HG02884 (cell line): Measurements from ENCODE around the gene CFAP97D2.
"Not testable (repeated sequence)": the region's sequence is repeated elsewhere in the genome, so short reads cannot be mapped to it uniquely, and the experiment has no call there.

ENCODE experiments used
- ATAC-seq: cut with Tn5 transposase; IDR thresholded peaks from one replicate; pipeline ENCODE4 v1.9.1; 2021; ENCODE audit warnings: mild to moderate bottlenecking, moderate library complexity; ENCODE audit not compliant: unreplicated experiment

CFAP97D2 gene

GRCh38 chr13:114230117-114230516 lies 51.1 kb downstream of the CFAP97D2 start:
- ATAC-seq: no peak

GRCh38 chr13:114230575-114230974 lies 51.5 kb downstream of the CFAP97D2 start:
- no peak for ATAC-seq

- ATAC-seq: no peak
These were observed 52.8 kb downstream of the CFAP97D2 start for GRCh38 chr13:114231886-114232285.

GRCh38 chr13:114234266-114234644 lies 55.2 kb downstream of the CFAP97D2 start:
- no peak for ATAC-seq

- peak; percentile 81 for ATAC-seq
These were observed 55.8 kb downstream of the CFAP97D2 start, which contains the start of gene CDC16 for GRCh38 chr13:114234645-114235421. CDC16 (plus strand) TSS chr13:114234897; CDS start chr13:114235085, 188 bp downstream.

- ATAC-seq: no peak
These were observed 56.6 kb downstream of the CFAP97D2 start for GRCh38 chr13:114235697-114236096.

- ATAC-seq: no peak
These were observed 57.2 kb downstream of the CFAP97D2 start for GRCh38 chr13:114236227-114236626.

- no peak for ATAC-seq
These were observed 58.5 kb downstream of the CFAP97D2 start for GRCh38 chr13:114237415-114238112.

- no peak for ATAC-seq
These were observed 62.9 kb downstream of the CFAP97D2 start for GRCh38 chr13:114241918-114242317.

GRCh38 chr13:114243971-114244370 lies 64.9 kb downstream of the CFAP97D2 start:
- no peak for ATAC-seq

GRCh38 chr13:114244637-114245036 lies 65.6 kb downstream of the CFAP97D2 start:
- ATAC-seq: no peak

- no peak for ATAC-seq
These were observed 69.0 kb downstream of the CFAP97D2 start for GRCh38 chr13:114248011-114248410.

GRCh38 chr13:114249077-114249476 lies 70.0 kb downstream of the CFAP97D2 start:
- no peak for ATAC-seq

- ATAC-seq: not testable (repeated sequence)
These were observed 72.8 kb downstream of the CFAP97D2 start for GRCh38 chr13:114251639-114252440.

- ATAC-seq: no peak
These were observed 77.5 kb downstream of the CFAP97D2 start for GRCh38 chr13:114256547-114256946.

GRCh38 chr13:114257014-114257413 lies 78.0 kb downstream of the CFAP97D2 start:
- ATAC-seq: no peak

GRCh38 chr13:114258589-114258988 lies 79.5 kb downstream of the CFAP97D2 start:
- ATAC-seq: no peak

GRCh38 chr13:114259374-114259773 lies 80.3 kb downstream of the CFAP97D2 start:
- no peak for ATAC-seq

GRCh38 chr13:114259974-114260373 lies 80.9 kb downstream of the CFAP97D2 start:
- peak; percentile 59 for ATAC-seq

GRCh38 chr13:114260814-114261213 lies 81.8 kb downstream of the CFAP97D2 start:
- no peak for ATAC-seq

GRCh38 chr13:114261328-114261965 lies 82.4 kb downstream of the CFAP97D2 start:
- ATAC-seq: no peak
